T-helper 9 cell (primary cell): Measurements from ENCODE around the gene TM7SF2.

Source experiments
- DNase-seq: peaks from one replicate; pipeline ENCODE4 v3.0.0-alpha.2; 2020

The TM7SF2 gene

GRCh38 chr11:65090628-65091027 is 21.0 kb upstream of the TM7SF2 start:
- no peak for DNase-seq

- DNase-seq = no peak
These were observed 16.2 kb upstream of the TM7SF2 start for GRCh38 chr11:65095427-65095826.

GRCh38 chr11:65095974-65096806 is 15.5 kb upstream of the TM7SF2 start, which contains the start of gene VPS51:
TSS of gene VPS51 (plus strand) at chr11:65096214. CDS start at chr11:65096251, 37 bp downstream.
- DNase-seq = peak; percentile 75

- DNase-seq = no peak
These were observed 14.7 kb upstream of the TM7SF2 start for GRCh38 chr11:65096926-65097325.

GRCh38 chr11:65100674-65101350 is 10.9 kb upstream of the TM7SF2 start:
- DNase-seq = no peak

GRCh38 chr11:65102142-65103095 is 9.3 kb upstream of the TM7SF2 start:
- DNase-seq = no peak

GRCh38 chr11:65103476-65103875 is 8.2 kb upstream of the TM7SF2 start:
- no peak for DNase-seq

GRCh38 chr11:65104628-65105027 is 7.0 kb upstream of the TM7SF2 start:
- no peak for DNase-seq

GRCh38 chr11:65107078-65107477 is 4.6 kb upstream of the TM7SF2 start:
- DNase-seq = no peak

- DNase-seq = no peak
These were observed 3.8 kb upstream of the TM7SF2 start for GRCh38 chr11:65107751-65108468.

GRCh38 chr11:65108469-65109123 is 3.1 kb upstream of the TM7SF2 start:
- no peak for DNase-seq

GRCh38 chr11:65109231-65110198 is 2.2 kb upstream of the TM7SF2 start:
- no peak for DNase-seq

- peak; percentile 99 for DNase-seq
These were observed 1.3 kb upstream of the TM7SF2 start for GRCh38 chr11:65110354-65110861.

- DNase-seq = no peak
These were observed 421 bp upstream of the TM7SF2 start for GRCh38 chr11:65111159-65111743.

- peak; percentile 76 for DNase-seq
These were observed 1.1 kb downstream of the TM7SF2 start for GRCh38 chr11:65112546-65113360.

GRCh38 chr11:65113361-65113756 is 1.7 kb downstream of the TM7SF2 start:
- DNase-seq = no peak

GRCh38 chr11:65113839-65114238 is 2.2 kb downstream of the TM7SF2 start:
- DNase-seq = no peak

GRCh38 chr11:65114538-65115171 is 3.0 kb downstream of the TM7SF2 start:
- DNase-seq = no peak
